Mucosa of descending colon (tissue), 3 donors: Measurements from ENCODE around the gene SLC7A14. TPM values are rescaled to one million over a fixed set of nuclear protein-coding genes. Genes with fewer than 3 reads are reported as not detected.
A peak's percentile ranks its signal among the peaks of the same experiment; 100 is the strongest.

Experiments
- ATAC-seq: fragments of 200-7000 bp; cut with Tn5 transposase; one replicate; pipeline ENCODE4 v1.9.1; 2020; ENCODE audit warnings: mild to moderate bottlenecking, moderate library complexity
- DNase-seq, 3 donors: peaks; one replicate each; pipeline ENCODE4 v3.0.0-alpha.2; 2020
- H3K36me3 ChIP-seq: fragments of 200-600 bp; one replicate; pipeline ENCODE4 v1.8.0; 2021; ENCODE audit warnings: low read depth, mild to moderate bottlenecking
- H3K4me1 ChIP-seq: fragments of 200-600 bp; one replicate; pipeline ENCODE4 v1.8.0; 2021; ENCODE audit warnings: low read depth, mild to moderate bottlenecking
- H3K4me3 ChIP-seq: fragments of 200-600 bp; one replicate; pipeline ENCODE4 v1.8.0; 2021; ENCODE audit warnings: mild to moderate bottlenecking
- H3K9me3 ChIP-seq: fragments of 200-600 bp; one replicate; pipeline ENCODE4 v1.8.0; 2021; ENCODE audit warnings: mild to moderate bottlenecking
- CTCF ChIP-seq: fragments of 200-600 bp; IDR thresholded peaks from one replicate; pipeline ENCODE4 v1.8.0; 2022; ENCODE audit warnings: antibody characterized with exemption, mild to moderate bottlenecking
- intact Hi-C, 2 donors: fragments of 100-400 bp; cut with DNase I in 1 of 2; cut with micrococcal nuclease in 1 of 2; formaldehyde crosslinking; loops; one replicate each; pipeline versions ENCODE4 v1.11.0 to v1.11.1; 2022; cut with DNase I, micrococcal nuclease
- total RNA-seq, 3 donors: library from RNA; stranded (reverse); fragmentation: NEBNext Ultra II Directional in 2 of 3; extraction: Animal tissue kit (Norgen Biotek cat#: 25700) in 2 of 3; gene quantifications; one replicate each; pipeline versions ENCODE4 v1.2.1 to v1.2.4, GENCODE V29; 2021 to 2023
- donor health status: DM: no; HTN: no; CAD: no; lungs with moderate emphysema.
- donor health status: DM: no; HTN: no; CAD: no.
- donor health status: DM: no; HTN: yes; CAD: no.

SLC7A14 gene
- total RNA-seq, 3 donors from 2014 or later = 0.26 to 2.9 (median 0.29) TPM

GRCh38 chr3:170517242-170517945 is 68.5 kb downstream of the SLC7A14 start:
- TF ChIP-seq CTCF = no peak
- H3K36me3 ChIP-seq = no peaks in the 10 kb centered on the region
- H3K4me3 ChIP-seq = no peak overlapping the region
- H3K4me1 ChIP-seq = no peaks in the 10 kb centered on the region
- intact Hi-C loops = no loop called here
- ATAC-seq = no peak
- no peak for DNase-seq
- H3K9me3 ChIP-seq = no peaks in the 10 kb centered on the region

GRCh38 chr3:170513642-170514041 is 72.2 kb downstream of the SLC7A14 start:
- no peak for TF ChIP-seq CTCF
- ATAC-seq = no peak

GRCh38 chr3:170511371-170511770 is 74.5 kb downstream of the SLC7A14 start:
- Histone ChIP-seq H3K9me3 (no peaks in the 10 kb centered on the region), H3K4me1 (no peaks in the 10 kb centered on the region), H3K4me3 (no peak overlapping the region), H3K36me3 (no peaks in the 10 kb centered on the region)
- TF ChIP-seq CTCF = no peak
- intact Hi-C loops = no loop called here
- ATAC-seq = peak; percentile 48
- DNase-seq = no peak

More at GRCh38 chr3:170513642-170514041, 72.2 kb downstream of the SLC7A14 start:
- no peaks in the 10 kb centered on the region for H3K9me3 ChIP-seq
- H3K4me1 ChIP-seq = no peaks in the 10 kb centered on the region
- no peak overlapping the region for H3K4me3 ChIP-seq
- intact Hi-C loops = no loop called here
- DNase-seq = no peak
- H3K36me3 ChIP-seq = no peaks in the 10 kb centered on the region

GRCh38 chr3:170508839-170509238 is 77.0 kb downstream of the SLC7A14 start:
- no peak overlapping the region for H3K4me3 ChIP-seq
- no peaks in the 10 kb centered on the region for H3K36me3 ChIP-seq
- intact Hi-C loops = no loop called here
- no peaks in the 10 kb centered on the region for H3K4me1 ChIP-seq
- ATAC-seq (no peak), DNase-seq (no peak)
- no peak for TF ChIP-seq CTCF
- no peaks in the 10 kb centered on the region for H3K9me3 ChIP-seq

GRCh38 chr3:170508291-170508690 is 77.6 kb downstream of the SLC7A14 start:
- Histone ChIP-seq H3K4me3 (no peak overlapping the region), H3K36me3 (no peaks in the 10 kb centered on the region), H3K9me3 (no peaks in the 10 kb centered on the region), H3K4me1 (no peaks in the 10 kb centered on the region)
- intact Hi-C loops = no loop called here
- no peak for TF ChIP-seq CTCF
- ATAC-seq = no peak
- DNase-seq = no peak
